Loucy (cell line): ENCODE measurements around the gene ABLIM1.

ENCODE experiments used
- H2AFZ ChIP-seq: fragments of 200-600 bp; sonication (generic); 2 replicates; pipeline ENCODE4 v1.6.0; 2016; ENCODE audit warnings: antibody characterized with exemption, mild to moderate bottlenecking, low read length, moderate library complexity
- H3F3A ChIP-seq: fragments of 200-600 bp; 2 replicates; pipeline ENCODE4 v1.6.0; 2016; ENCODE audit warnings: antibody characterized with exemption, low read depth, mild to moderate bottlenecking
- H3K27me3 ChIP-seq: fragments of 200-600 bp; sonication (generic); 2 replicates; pipeline ENCODE4 v1.6.1; 2014; ENCODE audit warnings: low read length, mild to moderate bottlenecking; ENCODE audit not compliant: insufficient read depth, poor library complexity, severe bottlenecking
- H3K36me3 ChIP-seq: fragments of 200-600 bp; sonication (generic); 2 replicates; pipeline ENCODE4 v1.6.1; 2016; ENCODE audit warnings: low read length; ENCODE audit not compliant: insufficient read depth
- H3K4me1 ChIP-seq: fragments of 200-600 bp; sonication (generic); 2 replicates; pipeline ENCODE4 v1.5.1; 2014; ENCODE audit warnings: low read length, mild to moderate bottlenecking; ENCODE audit not compliant: insufficient read depth, poor library complexity, severe bottlenecking
- H3K4me2 ChIP-seq: fragments of 200-600 bp; sonication (generic); 2 replicates; pipeline ENCODE4 v1.6.0; 2014; ENCODE audit warnings: antibody characterized with exemption, low read length, low read depth, mild to moderate bottlenecking; ENCODE audit not compliant: poor library complexity, severe bottlenecking
- H3K4me3 ChIP-seq: fragments of 200-600 bp; sonication (generic); 2 replicates; pipeline ENCODE4 v1.5.1; 2014; ENCODE audit warnings: low read length, mild to moderate bottlenecking, mixed read lengths; ENCODE audit not compliant: poor library complexity, severe bottlenecking
- H3K79me2 ChIP-seq: fragments of 200-600 bp; sonication (generic); 2 replicates; pipeline ENCODE4 v1.6.1; 2014; ENCODE audit warnings: low read length; ENCODE audit not compliant: insufficient read depth
- H3K9ac ChIP-seq: fragments of 200-600 bp; sonication (generic); 2 replicates; pipeline ENCODE4 v1.6.0; 2014; ENCODE audit warnings: mild to moderate bottlenecking, low read depth, low read length, moderate library complexity; ENCODE audit not compliant: poor library complexity, severe bottlenecking
- H3K9me2 ChIP-seq: fragments of 200-600 bp; sonication (generic); replicated peaks from 2 replicates; pipeline ENCODE4 v1.6.1; 2016; ENCODE audit warnings: low read depth, low read length, mixed read lengths
- H3K9me3 ChIP-seq: fragments of 200-600 bp; sonication (generic); 2 replicates; pipeline ENCODE4 v1.6.1; 2014; ENCODE audit warnings: mild to moderate bottlenecking, antibody characterized with exemption, low read length, low read depth; ENCODE audit not compliant: insufficient read depth
- H4K20me1 ChIP-seq: fragments of 200-600 bp; sonication (generic); 2 replicates; pipeline ENCODE4 v1.6.0; 2014; ENCODE audit warnings: antibody characterized with exemption, low read length, mild to moderate bottlenecking; ENCODE audit not compliant: insufficient read depth, poor library complexity, severe bottlenecking
- CTCF ChIP-seq: fragments of 200-600 bp; sonication (generic); conservative IDR thresholded peaks from 2 replicates; pipeline ENCODE4 v1.5.1; 2014; ENCODE audit warnings: mild to moderate bottlenecking, antibody characterized with exemption, low read length
- EZH2phosphoT487 ChIP-seq: fragments of 200-600 bp; IDR thresholded peaks from 2 replicates; pipeline ENCODE4 v1.6.1; 2018; ENCODE audit warnings: antibody characterized with exemption, mild to moderate bottlenecking, moderate library complexity, borderline replicate concordance

The ABLIM1 gene

GRCh38 chr10:114402233-114402632 is 255.8 kb downstream of the ABLIM1 start:
- Histone ChIP-seq H3K9me3 (no peaks in the 10 kb centered on the region), H3F3A (no peaks in the 10 kb centered on the region), H3K9ac (no peak overlapping the region), H2AFZ (no peak overlapping the region), H3K4me3 (no peak overlapping the region), H3K36me3 (no peaks in the 10 kb centered on the region), H3K4me1 (peaks cover 10% of the 10 kb centered on the region), H3K27me3 (no peaks in the 10 kb centered on the region), H4K20me1 (no peaks in the 10 kb centered on the region), H3K9me2 (no peaks in the 10 kb centered on the region), H3K79me2 (no peaks in the 10 kb centered on the region), H3K4me2 (no peak overlapping the region)
- no peak for TF ChIP-seq CTCF
- TF ChIP-seq EZH2phosphoT487, result no peak

- Histone ChIP-seq H3K4me2 (no peak overlapping the region), H3K79me2 (no peaks in the 10 kb centered on the region), H2AFZ (no peak overlapping the region), H3F3A (no peaks in the 10 kb centered on the region), H3K36me3 (no peaks in the 10 kb centered on the region), H3K9me2 (no peaks in the 10 kb centered on the region), H4K20me1 (no peaks in the 10 kb centered on the region), H3K9ac (no peak overlapping the region), H3K9me3 (no peaks in the 10 kb centered on the region), H3K27me3 (no peaks in the 10 kb centered on the region), H3K4me3 (no peak overlapping the region), H3K4me1 (peaks cover 16% of the 10 kb centered on the region)
- TF ChIP-seq CTCF, result no peak
- no peak for TF ChIP-seq EZH2phosphoT487
Measured at GRCh38 chr10:114401195-114401791, 256.8 kb downstream of the ABLIM1 start.

GRCh38 chr10:114400091-114400490 is 258.0 kb downstream of the ABLIM1 start:
- no peak for TF ChIP-seq EZH2phosphoT487
- TF ChIP-seq CTCF, result no peak
- H3K9ac ChIP-seq, result no peak overlapping the region
- H3K79me2 ChIP-seq, result no peaks in the 10 kb centered on the region
- H3K9me3 ChIP-seq, result no peaks in the 10 kb centered on the region
- H3K27me3 ChIP-seq, result no peaks in the 10 kb centered on the region
- H3K4me3 ChIP-seq, result no peak overlapping the region
- H3F3A ChIP-seq, result no peaks in the 10 kb centered on the region
- H3K4me1 ChIP-seq, result peaks cover 27% of the 10 kb centered on the region
- no peak overlapping the region for H2AFZ ChIP-seq
- H3K36me3 ChIP-seq, result no peaks in the 10 kb centered on the region
- no peaks in the 10 kb centered on the region for H3K9me2 ChIP-seq
- H4K20me1 ChIP-seq, result no peaks in the 10 kb centered on the region
- no peak overlapping the region for H3K4me2 ChIP-seq
